ENCODE results near the gene PSEN2. TPM values are rescaled to one million over a fixed set of nuclear protein-coding genes. Genes with fewer than 3 reads are reported as not detected.

Gene PSEN2
- total and polyA plus RNA-seq, 2 of the 8 experiments (the other 6 are each of a cell fraction or from before 2014, with no cell fraction given): 22.9 to 29.0 TPM

GRCh38 chr1:226870401-226871279 is at the start of gene PSEN2 (continued):
- no peak for TF ChIP-seq HDAC6 (IDR thresholded peaks at IDR 0.05; ENCODE audit: low read depth, low read length)
- no peak for TF ChIP-seq CEBPB (IDR thresholded peaks at IDR 0.05; ENCODE audit: low read depth, low read length)
- TF ChIP-seq CTCF (IDR thresholded peaks at IDR 0.05; ENCODE audit: control extremely low read depth in 1 of 3, insufficient read depth in 1 of 3, low read depth in 1 of 3, low read length in 3 of 3): no peak
- no peak for TF ChIP-seq GTF2F1 (IDR thresholded peaks at IDR 0.05; ENCODE audit: borderline replicate concordance, low read depth, low read length)
- TF ChIP-seq POLR2A (IDR thresholded peaks at IDR 0.05; ENCODE audit: control extremely low read depth in 1 of 2, low read depth in 2 of 2, low read length in 2 of 2): peak in 1 of 2 experiments; percentile 66; a peak in 2 of 3 replicates
- TF ChIP-seq EP300 (IDR thresholded peaks at IDR 0.05; ENCODE audit: borderline replicate concordance in 1 of 2, low read depth in 2 of 2, low read length in 2 of 2): no peak
- TF ChIP-seq MAX (IDR thresholded peaks at IDR 0.05): peak; percentile 78
- no peak for TF ChIP-seq RAD21 (IDR thresholded peaks at IDR 0.05 in 1 of 2, conservative IDR thresholded peaks at IDR 0.05 in 1 of 2; ENCODE audit: low read depth in 2 of 2, low read length in 2 of 2)
- peak; percentile 40; the same call in 1 of the 2 replicates for TF ChIP-seq RBBP5 (IDR thresholded peaks at IDR 0.05; ENCODE audit: borderline replicate concordance, low read depth, low read length)
